ENCODE measurements around the gene DTWD2. TPM values are rescaled to one million over a fixed set of nuclear protein-coding genes. Genes with fewer than 3 reads are reported as not detected.

Gene DTWD2
- total RNA-seq, 3 donors from 2014 or later (not counting 1 experiment from before 2014, with no cell fraction given): 3.7 to 6.0 (median 4.1) TPM

DNA sequence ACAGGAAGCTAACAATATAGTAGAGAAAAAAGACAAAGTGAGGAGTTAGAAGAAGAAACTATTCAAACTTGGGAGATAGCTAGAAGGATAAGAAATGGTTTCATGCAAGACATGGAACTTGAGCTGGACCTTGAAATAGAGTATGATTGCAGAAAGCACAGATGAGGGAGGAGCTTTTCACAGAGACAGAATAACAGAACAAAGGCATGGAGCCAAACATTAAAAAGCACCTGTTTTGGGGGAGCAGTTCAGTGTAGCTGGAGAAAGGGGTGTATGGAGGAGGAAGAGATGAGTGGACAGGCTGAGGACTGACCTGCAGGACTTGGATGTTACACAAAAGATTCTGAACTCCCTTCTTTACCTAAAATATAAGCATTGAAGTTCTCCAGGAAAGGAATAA, 25.2 kb downstream of the DTWD2 start:
- TF ChIP-seq, protein P1, sequence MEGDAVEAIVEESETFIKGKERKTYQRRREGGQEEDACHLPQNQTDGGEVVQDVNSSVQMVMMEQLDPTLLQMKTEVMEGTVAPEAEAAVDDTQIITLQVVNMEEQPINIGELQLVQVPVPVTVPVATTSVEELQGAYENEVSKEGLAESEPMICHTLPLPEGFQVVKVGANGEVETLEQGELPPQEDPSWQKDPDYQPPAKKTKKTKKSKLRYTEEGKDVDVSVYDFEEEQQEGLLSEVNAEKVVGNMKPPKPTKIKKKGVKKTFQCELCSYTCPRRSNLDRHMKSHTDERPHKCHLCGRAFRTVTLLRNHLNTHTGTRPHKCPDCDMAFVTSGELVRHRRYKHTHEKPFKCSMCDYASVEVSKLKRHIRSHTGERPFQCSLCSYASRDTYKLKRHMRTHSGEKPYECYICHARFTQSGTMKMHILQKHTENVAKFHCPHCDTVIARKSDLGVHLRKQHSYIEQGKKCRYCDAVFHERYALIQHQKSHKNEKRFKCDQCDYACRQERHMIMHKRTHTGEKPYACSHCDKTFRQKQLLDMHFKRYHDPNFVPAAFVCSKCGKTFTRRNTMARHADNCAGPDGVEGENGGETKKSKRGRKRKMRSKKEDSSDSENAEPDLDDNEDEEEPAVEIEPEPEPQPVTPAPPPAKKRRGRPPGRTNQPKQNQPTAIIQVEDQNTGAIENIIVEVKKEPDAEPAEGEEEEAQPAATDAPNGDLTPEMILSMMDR (IDR thresholded peaks at IDR 0.05): no peak
- H3K4me1 ChIP-seq (ENCODE audit: control insufficient read depth, insufficient read depth, low read length): peaks cover 3% of the 10 kb centered on the region
- Mint-ChIP-seq H3K27ac (no peak overlapping the region), H3K36me3 (no peaks in the 10 kb centered on the region), H3K9me3 (no peaks in the 10 kb centered on the region), H3K27me3 (ENCODE audit: low read depth in 2 of 2) (no peaks in the 10 kb centered on the region), H3K4me1 (peaks cover 3 to 5% of the 10 kb centered on the region in 2 donors), H3K4me3 (no peak overlapping the region)
- H3K4me3 ChIP-seq (ENCODE audit: low read length): no peak overlapping the region
- no peaks in the 10 kb centered on the region for H3K27me3 ChIP-seq (ENCODE audit: control insufficient read depth, insufficient read depth, low read length)
- DNase-seq (no peak), ATAC-seq (no peak)
- H3K27ac ChIP-seq (ENCODE audit: low read length): no peak overlapping the region
- intact Hi-C loops (cut with micrococcal nuclease): no loop called here
- no peaks in the 10 kb centered on the region for H3K9me3 ChIP-seq (ENCODE audit: control insufficient read depth, insufficient read depth, low read length)
- H3K36me3 ChIP-seq (ENCODE audit: control insufficient read depth, insufficient read depth, low read length): no peaks in the 10 kb centered on the region

DNA sequence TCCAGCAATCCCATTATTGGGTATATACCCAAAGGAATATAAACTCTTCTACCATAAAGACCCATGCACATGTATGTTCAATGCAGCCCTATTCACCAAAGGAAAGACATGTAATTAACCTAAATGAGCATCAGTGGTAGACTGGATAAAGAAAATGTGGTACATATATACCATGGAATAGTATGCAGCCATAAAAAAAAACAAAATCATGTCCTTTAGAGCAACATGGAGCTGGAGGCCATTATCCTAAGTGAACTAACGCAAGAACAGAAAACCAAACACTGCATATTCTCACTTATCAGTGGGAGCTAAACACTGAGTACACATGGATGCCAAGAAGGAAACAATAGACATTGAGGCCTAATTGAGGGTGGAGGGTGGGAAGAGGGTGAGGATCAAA, 27.8 kb downstream of the DTWD2 start:
- no peak overlapping the region for H3K4me3 ChIP-seq (ENCODE audit: low read length)
- no peaks in the 10 kb centered on the region for H3K36me3 Mint-ChIP-seq
- H3K27ac Mint-ChIP-seq: no peak overlapping the region
- no peaks in the 10 kb centered on the region for H3K9me3 Mint-ChIP-seq
- WGBS (ENCODE audit: insufficient coverage): 100% methylated on average over 1 of the region's 1 CpG
- H3K36me3 ChIP-seq (ENCODE audit: control insufficient read depth, insufficient read depth, low read length): no peaks in the 10 kb centered on the region
- no peak overlapping the region for H3K4me3 Mint-ChIP-seq
- no peaks in the 10 kb centered on the region for H3K27me3 ChIP-seq (ENCODE audit: control insufficient read depth, insufficient read depth, low read length)
- no peaks in the 10 kb centered on the region for H3K9me3 ChIP-seq (ENCODE audit: control insufficient read depth, insufficient read depth, low read length)
- DNase-seq (no peak), ATAC-seq (no peak)
- peaks cover 0 to 5% of the 10 kb centered on the region in 2 donors for H3K4me1 Mint-ChIP-seq
- no peaks in the 10 kb centered on the region for H3K27me3 Mint-ChIP-seq (ENCODE audit: low read depth in 2 of 2)
- TF ChIP-seq, protein P1 (IDR thresholded peaks at IDR 0.05): no peak
- intact Hi-C loops (cut with micrococcal nuclease): no loop called here
- H3K4me1 ChIP-seq (ENCODE audit: control insufficient read depth, insufficient read depth, low read length): no peaks in the 10 kb centered on the region
- no peak overlapping the region for H3K27ac ChIP-seq (ENCODE audit: low read length)

DNA sequence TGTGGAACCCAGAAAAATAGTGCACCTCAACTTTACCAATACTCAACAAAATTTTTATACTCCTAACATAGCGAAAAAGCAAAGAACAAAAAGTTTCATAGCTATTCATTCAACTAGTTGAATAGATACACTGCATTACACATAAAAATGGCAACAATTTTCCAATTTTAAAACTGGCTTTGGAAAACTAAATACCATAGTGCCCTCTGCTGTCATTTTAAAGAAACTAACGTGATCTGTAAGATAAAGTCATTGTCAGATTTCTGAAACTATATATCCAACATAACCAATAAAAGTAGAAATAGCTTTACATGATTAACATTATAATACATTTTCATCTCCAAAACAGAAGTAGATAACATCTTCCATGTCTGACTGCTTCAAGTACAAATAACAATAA, 31.6 kb downstream of the DTWD2 start:
- intact Hi-C loops (cut with micrococcal nuclease): no loop called here

DNA sequence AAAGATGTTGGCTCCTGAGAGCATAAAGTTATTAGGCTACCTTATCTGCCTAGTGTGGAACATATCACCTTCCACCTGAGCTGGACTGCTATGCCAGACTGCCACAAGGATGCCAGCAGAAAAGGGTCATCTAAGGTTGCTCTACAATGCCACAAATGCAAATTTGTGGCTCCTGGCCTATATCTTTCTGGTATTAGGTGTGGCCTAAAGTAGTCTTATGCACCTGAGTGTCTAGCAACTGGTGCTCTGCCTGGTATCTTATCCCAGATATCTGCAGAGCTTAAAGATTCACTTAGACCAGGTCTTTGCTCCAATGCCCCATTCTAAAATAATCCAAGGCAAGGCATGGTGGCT, 34.7 kb downstream of the DTWD2 start:
- Mint-ChIP-seq H3K4me1 (no peaks in the 10 kb centered on the region), H3K9me3 (no peaks in the 10 kb centered on the region), H3K27ac (no peak overlapping the region), H3K36me3 (no peaks in the 10 kb centered on the region), H3K4me3 (no peak overlapping the region), H3K27me3 (ENCODE audit: low read depth in 2 of 2) (no peaks in the 10 kb centered on the region)
- ATAC-seq (no peak), DNase-seq (no peak)
- H3K9me3 ChIP-seq (ENCODE audit: control insufficient read depth, insufficient read depth, low read length): no peaks in the 10 kb centered on the region
- TF ChIP-seq, protein P1 (IDR thresholded peaks at IDR 0.05): no peak
- no peaks in the 10 kb centered on the region for H3K4me1 ChIP-seq (ENCODE audit: control insufficient read depth, insufficient read depth, low read length)
- intact Hi-C loops (cut with micrococcal nuclease): no loop called here
- no peak overlapping the region for H3K4me3 ChIP-seq (ENCODE audit: low read length)
- H3K27ac ChIP-seq (ENCODE audit: low read length): no peak overlapping the region
- no peaks in the 10 kb centered on the region for H3K27me3 ChIP-seq (ENCODE audit: control insufficient read depth, insufficient read depth, low read length)
- H3K36me3 ChIP-seq (ENCODE audit: control insufficient read depth, insufficient read depth, low read length): no peaks in the 10 kb centered on the region

More for the DNA sequence above, 31.6 kb downstream of the DTWD2 start:
- H3K36me3 ChIP-seq (ENCODE audit: control insufficient read depth, insufficient read depth, low read length): no peaks in the 10 kb centered on the region
- H3K9me3 ChIP-seq (ENCODE audit: control insufficient read depth, insufficient read depth, low read length): no peaks in the 10 kb centered on the region
- no peak overlapping the region for H3K27ac Mint-ChIP-seq
- no peaks in the 10 kb centered on the region for H3K36me3 Mint-ChIP-seq
- DNase-seq (no peak), ATAC-seq (no peak)
- no peaks in the 10 kb centered on the region for H3K4me1 ChIP-seq (ENCODE audit: control insufficient read depth, insufficient read depth, low read length)
- no peaks in the 10 kb centered on the region for H3K4me1 Mint-ChIP-seq
- H3K27me3 Mint-ChIP-seq (ENCODE audit: low read depth in 2 of 2): no peaks in the 10 kb centered on the region
- no peaks in the 10 kb centered on the region for H3K9me3 Mint-ChIP-seq
- H3K27ac ChIP-seq (ENCODE audit: low read length): no peak overlapping the region
- WGBS (ENCODE audit: insufficient coverage): 100% methylated on average over 1 of the region's 2 CpGs
- no peaks in the 10 kb centered on the region for H3K27me3 ChIP-seq (ENCODE audit: control insufficient read depth, insufficient read depth, low read length)
- TF ChIP-seq, protein P1 (IDR thresholded peaks at IDR 0.05): no peak
- no peak overlapping the region for H3K4me3 ChIP-seq (ENCODE audit: low read length)
- no peak overlapping the region for H3K4me3 Mint-ChIP-seq

Measured in natural killer cell (primary cell).